Keratinocyte (primary cell): Measurements from ENCODE around the gene ARFIP1.
"Not testable (repeated sequence)": the region's sequence is repeated elsewhere in the genome, so short reads cannot be mapped to it uniquely, and the experiment has no call there.

Source experiments
- EZH2 ChIP-seq: IDR thresholded peaks from one replicate; pipeline ENCODE4 v1.6.1; 2012; ENCODE audit warnings: inconsistent platforms, mild to moderate bottlenecking, low read length, moderate library complexity
- TF ChIP-seq, protein P1 (sequence below), 3 experiments: IDR thresholded peaks in 1 of 3; conservative IDR thresholded peaks in 1 of 3; optimal IDR thresholded peaks in 1 of 3; 2 replicates in 2 of 3; 3 replicates in 1 of 3; pipeline versions ENCODE3 to v1.5.1; 2011; ENCODE audit warnings: low read length in 3 of 3, mild to moderate bottlenecking in 3 of 3, moderate library complexity in 2 of 3, control low read depth in 1 of 3, inconsistent platforms in 1 of 3; ENCODE audit not compliant: insufficient read depth in 2 of 3; ENCODE audit errors: extremely low read depth in 1 of 3

DNA sequence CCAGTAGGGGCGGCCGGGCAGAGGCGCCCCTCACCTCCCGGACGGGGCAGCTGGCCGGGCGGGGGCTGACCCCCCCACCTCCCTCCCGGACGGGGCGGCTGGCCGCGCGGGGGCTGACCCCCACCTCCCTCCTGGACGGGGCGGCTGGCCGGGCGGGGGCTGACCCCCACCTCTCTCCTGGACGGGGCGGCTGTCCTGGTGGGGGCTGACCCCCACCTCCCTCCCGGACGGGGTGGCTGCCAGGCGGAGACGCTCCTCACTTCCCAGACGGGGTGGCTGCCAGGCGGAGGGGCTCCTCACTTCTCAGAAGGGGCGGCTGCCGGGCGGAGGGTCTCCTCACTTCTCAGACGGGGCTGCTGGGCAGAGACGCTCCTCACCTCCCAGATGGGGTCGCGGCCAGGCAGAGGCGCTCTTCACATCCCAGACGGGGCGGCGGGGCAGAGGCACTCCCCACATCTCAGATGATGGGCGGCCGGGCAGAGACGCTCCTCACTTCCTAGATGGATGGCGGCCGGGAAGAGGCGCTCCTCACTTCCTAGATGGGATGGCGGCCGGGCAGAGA lies 86.8 kb downstream of the ARFIP1 start:
- TF ChIP-seq, protein P1, sequence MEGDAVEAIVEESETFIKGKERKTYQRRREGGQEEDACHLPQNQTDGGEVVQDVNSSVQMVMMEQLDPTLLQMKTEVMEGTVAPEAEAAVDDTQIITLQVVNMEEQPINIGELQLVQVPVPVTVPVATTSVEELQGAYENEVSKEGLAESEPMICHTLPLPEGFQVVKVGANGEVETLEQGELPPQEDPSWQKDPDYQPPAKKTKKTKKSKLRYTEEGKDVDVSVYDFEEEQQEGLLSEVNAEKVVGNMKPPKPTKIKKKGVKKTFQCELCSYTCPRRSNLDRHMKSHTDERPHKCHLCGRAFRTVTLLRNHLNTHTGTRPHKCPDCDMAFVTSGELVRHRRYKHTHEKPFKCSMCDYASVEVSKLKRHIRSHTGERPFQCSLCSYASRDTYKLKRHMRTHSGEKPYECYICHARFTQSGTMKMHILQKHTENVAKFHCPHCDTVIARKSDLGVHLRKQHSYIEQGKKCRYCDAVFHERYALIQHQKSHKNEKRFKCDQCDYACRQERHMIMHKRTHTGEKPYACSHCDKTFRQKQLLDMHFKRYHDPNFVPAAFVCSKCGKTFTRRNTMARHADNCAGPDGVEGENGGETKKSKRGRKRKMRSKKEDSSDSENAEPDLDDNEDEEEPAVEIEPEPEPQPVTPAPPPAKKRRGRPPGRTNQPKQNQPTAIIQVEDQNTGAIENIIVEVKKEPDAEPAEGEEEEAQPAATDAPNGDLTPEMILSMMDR (optimal IDR thresholded peaks at IDR 0.05 in 1 of 3, IDR thresholded peaks at IDR 0.05 in 1 of 3, conservative IDR thresholded peaks at IDR 0.05 in 1 of 3; ENCODE audit: extremely low read depth in 1 of 3, insufficient read depth in 2 of 3, low read length in 3 of 3) = not testable (repeated sequence)
- TF ChIP-seq EZH2 = not testable (repeated sequence)
